RKO (cell line): ENCODE measurements around the gene HSF2BP.
"Not testable (repeated sequence)": the region's sequence is repeated elsewhere in the genome, so short reads cannot be mapped to it uniquely, and the experiment has no call there.

Experiments used
- DNase-seq: peaks from one replicate; pipeline ENCODE4 v3.0.0-alpha.2; 2016; ENCODE audit warnings: low spot score

HSF2BP gene

DNA sequence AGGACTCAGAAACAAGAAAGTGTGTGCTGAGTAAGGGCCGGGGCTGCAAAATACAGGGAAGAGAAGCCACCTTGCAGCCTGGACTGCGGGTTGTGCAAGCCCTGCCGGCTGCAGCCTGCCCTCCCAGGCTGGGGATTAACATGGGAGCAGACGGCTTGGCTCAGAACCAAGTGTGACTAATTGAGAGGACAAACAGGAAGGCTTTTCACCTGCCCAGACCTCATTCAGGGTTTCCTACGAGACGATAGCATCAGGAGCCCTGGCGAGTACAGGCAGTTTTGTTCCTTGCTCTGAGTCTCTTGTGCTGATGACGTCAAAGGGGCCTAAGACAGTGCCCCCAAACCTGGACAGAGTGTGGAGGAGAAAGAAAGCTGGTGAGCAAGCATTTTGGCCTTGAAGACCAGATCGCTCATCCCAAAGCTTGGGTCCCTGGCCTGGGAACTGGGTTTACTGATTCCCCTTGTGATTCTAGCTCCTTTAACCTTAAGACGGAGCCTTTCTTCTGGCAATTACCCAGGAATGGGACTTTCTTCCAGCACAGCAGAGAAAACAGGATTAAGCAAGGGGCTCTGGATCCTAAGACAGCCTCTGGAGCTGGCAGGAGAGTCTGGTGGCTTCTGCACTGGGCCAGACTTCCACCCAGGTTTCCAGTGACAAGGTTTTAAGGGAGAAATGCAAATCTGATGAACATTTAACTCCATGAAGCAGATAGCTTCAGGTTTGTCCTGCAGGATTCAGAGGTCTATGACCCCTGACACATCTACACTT lies 142.2 kb downstream of the HSF2BP start:
- not testable (repeated sequence) for DNase-seq

DNA sequence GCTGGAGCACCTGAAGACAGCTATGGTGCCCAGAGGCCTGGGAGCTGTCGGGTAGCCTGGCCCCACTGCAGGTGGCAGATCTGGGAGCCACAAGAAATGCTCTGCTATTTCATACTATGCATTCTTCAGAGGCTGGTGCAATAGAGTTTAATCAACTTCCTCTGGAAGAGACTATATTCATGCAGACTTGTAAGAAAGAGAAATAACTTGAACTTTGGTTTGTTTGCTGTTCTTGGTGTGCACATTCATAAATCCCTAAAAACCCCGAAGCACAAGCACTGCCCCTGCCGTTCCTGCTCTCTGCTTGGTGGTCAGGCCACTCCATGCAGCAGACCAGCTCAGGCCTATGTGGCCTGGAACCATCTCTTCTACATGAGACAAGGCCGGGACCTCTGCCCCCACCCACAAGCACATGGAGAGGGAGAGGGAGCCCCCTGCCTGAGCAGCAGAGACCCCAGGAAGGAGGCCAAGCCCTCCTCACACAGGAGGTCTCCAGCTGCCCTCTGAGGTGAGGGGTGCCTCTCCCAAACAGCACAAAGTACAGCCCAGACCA lies 142.9 kb downstream of the HSF2BP start:
- not testable (repeated sequence) for DNase-seq

DNA sequence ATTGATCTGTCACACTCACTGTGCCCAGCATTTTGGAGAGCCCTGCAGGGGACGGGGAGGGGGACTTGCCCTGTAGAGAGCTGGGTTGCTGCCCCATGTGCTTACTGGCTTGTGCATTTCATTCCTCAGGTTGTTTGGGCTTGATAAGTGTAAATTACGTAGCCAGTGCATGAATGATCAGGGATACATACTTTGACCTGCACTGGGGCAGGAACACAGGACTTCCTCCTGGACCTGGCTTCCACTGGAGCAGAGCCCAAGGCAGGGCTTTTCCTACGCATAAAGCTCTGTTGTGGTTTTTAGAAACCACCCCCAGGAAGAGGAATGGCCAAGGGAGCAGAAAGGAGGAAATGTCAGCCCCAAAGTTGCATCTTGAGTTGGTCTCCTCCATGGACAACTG lies 144.5 kb downstream of the HSF2BP start:
- DNase-seq = not testable (repeated sequence)

DNA sequence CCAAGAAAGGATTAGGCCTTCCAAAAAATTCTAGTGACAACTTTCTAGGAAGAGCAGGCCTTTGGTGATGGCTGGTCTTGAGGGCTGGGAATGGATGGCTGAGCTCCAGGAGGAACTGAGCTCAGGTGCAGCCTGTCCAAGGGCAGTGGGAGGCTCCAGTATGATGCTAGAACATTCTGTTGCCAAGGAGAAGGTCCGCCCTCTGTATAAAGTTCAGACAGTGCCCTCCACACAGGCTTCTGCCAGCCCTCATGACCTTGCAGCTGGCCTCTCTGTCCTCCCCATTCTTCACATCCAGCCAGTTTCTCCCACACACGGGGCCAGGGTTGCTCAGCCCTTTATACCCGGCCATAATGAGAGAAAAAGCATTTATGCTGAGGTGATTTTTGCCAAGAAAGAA lies 146.3 kb downstream of the HSF2BP start:
- DNase-seq = not testable (repeated sequence)

DNA sequence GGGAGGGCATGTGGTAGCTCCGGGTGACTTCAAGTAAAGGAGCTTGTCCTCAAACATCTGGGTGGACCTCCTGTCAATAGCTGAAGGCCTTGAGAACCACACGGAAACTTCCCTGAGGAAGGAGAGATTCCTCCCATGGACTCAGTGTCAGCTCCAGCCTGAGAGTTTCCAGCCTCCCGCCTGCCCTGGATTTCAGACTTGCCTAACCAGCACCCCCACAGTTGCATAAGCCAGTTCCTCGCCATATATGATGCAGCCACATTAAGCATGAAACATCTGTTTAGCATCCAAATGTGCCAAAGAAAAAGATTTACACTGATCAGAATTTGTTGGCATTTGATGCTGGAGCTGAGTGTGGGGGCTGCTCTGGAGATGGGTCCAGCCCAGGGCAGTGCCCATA lies 148.1 kb downstream of the HSF2BP start:
- DNase-seq = not testable (repeated sequence)

DNA sequence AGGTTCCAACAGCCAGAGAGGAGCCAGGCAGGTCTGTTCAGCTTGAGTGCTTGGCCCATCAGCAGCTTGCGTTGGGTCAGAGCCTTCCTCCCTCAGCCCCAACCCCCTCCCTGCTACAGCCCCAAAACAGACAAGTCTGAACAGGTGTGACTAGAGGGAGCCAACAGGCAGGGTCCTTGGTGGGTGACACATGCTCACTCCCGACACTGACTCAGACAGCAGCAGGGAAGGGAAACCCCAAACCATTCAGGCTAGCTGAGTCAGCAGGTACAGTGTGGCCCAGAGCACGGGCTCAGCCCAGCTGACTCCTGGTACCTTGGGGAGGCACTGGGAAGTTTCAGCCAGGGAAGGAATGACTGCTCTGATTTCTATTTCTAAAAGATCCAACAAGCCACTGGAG lies 148.6 kb downstream of the HSF2BP start:
- DNase-seq = not testable (repeated sequence)

DNA sequence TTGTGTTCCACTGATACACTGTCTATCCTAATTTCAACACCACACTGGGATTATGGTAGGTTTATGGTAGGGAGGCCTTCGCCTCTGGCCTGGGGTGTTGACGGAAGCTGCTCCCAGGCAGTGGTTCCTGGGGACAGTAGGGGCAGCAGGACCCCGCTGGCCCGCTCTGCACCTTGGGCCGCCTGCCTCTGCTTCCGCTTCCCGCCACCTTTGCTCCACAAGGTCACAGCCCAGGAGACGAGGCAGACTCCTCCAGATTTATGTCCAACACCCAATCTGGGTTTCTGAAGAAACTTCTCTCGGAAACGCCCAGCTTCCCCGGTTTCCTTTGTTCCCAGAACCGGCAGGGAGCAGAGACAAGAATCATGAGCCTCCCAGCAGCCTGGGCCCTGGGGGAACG lies 155.4 kb downstream of the HSF2BP start:
- not testable (repeated sequence) for DNase-seq

DNA sequence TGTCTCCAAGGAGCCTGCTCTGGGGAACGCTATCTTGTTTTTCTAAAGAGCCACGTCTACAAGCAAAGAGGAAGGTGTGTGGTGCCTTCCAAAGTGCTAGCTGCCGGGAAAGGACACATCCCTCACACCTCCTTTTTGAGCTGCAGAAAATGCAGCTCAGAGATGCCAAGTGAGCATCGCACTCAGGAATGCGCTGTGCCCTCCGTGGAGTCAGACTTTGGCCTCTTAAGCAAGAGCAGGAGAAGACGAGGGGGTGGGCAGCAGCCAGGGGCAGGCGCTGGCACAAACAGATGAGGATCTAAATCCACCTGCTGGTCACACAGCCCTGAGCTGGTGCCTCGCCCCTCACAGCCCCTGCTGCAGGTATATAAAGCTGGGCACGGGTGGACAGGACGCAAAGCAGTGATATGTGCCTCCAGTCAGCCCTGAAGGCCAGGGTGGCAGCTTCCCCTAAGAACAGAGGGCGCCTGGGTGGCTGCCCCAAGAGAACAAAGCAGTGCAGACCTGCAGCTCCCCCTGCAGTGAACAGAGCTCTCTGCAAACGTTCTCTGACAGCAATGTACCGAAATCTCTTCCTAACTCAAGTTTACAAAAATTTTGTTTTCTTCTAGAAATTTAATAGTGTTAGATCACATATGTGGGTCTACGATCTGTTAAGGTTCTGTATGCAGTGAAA lies 156.1 kb downstream of the HSF2BP start:
- DNase-seq = not testable (repeated sequence)

DNA sequence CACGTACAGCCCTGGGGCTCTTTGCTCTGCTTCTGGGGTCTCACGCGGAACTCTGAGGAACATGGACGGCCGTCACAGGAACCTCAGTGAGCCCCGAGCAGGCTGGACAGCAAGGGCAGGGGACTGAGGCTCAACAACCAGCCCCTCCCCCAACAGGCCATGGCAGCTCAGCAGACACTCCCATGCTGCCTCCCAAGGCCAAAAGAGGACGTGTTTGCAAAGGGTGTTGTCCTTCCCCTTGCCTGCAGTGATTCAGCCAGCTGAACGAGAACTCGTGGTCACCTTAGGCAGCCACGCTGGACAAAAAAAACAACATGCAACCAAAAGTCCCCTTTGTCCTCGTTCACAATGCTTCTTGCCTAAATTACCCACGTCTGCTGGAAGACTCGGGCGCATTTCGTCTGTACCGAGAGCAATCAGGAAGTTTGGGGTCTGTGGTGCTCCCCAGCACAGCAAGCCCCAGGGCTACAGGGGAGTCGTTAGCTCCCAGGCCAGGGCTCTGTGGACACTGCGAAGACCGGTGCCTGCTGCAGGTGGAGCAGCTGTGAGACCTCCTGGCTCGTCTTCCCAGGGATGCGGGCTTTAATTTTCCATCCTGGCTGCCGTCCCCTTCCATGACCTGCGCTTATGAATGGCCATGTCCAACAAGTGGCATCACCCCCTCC lies 156.7 kb downstream of the HSF2BP start:
- DNase-seq = not testable (repeated sequence)

DNA sequence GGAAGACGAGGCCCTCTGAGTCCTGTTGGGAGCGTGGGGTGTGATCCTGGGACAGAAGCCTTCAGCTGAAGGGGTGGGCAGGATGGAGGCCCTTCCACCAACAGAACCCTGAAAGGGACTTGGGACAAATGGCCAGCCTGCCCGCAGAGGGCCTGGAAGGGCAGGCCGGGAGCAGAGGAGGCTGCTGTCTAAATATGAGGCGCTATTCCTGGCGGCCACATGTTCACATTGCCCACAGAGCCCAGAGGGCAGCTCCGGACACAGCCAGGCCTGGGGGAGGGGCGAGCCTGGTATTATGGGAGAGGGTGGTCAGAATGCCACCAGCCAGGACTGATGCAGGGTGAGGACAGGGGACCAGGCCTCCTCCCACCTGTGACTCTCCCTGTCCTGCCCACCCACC lies 160.4 kb downstream of the HSF2BP start:
- DNase-seq = not testable (repeated sequence)

DNA sequence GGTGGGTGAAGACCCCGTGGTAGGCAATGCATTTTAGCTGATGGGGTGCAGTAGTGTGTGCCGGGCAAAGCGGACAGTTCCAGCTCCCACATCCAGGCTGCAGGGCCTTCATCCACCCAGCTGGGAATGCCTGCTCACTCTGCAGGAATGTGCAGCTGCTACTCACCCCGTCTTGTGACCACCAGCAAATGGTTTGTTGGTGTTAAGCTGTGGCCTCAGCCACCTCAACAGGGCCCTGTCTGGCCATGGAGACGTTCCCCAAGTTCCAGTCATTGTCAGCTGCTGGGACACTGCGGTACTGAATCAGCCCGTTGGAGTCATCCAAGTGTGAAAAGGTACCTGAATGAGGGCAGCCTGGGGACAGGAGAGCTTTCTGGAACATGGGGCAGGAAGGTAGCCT lies 161.2 kb downstream of the HSF2BP start:
- not testable (repeated sequence) for DNase-seq

DNA sequence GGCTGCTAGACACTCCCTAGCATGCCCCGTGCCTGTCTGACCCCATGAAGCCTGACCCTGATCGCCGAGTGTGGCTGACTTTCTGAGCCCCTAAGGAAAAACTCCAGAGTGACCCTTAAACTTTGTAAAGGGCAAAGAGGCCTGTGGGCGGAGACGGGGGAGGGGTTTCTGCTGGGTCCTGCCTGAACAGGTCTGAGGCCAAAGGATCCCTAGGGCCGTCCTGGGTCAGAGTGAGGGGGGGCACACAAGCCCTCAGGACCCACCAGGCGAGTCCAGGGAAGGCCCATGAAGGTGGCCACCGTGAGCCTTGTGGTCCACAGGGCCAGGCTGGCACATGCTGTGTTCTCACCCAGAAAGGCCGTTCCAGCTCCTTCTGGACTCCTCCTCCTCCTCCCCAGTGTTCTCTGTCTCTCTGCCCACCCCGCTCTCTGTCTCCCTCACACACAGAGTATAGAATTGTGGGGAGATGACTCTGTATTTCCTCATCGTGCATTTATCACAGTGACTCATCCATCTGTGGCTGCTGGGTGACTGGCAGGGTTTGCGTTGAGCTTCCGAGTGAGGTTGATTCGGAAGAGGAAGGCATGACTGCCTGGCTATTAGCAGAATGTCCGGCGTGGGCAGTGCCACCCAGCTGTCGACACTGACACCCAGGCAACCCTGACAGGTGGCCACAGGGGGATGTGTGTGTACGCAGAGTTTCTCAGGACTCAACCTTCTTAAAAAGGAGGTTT lies 164.8 kb downstream of the HSF2BP start:
- DNase-seq = not testable (repeated sequence)

DNA sequence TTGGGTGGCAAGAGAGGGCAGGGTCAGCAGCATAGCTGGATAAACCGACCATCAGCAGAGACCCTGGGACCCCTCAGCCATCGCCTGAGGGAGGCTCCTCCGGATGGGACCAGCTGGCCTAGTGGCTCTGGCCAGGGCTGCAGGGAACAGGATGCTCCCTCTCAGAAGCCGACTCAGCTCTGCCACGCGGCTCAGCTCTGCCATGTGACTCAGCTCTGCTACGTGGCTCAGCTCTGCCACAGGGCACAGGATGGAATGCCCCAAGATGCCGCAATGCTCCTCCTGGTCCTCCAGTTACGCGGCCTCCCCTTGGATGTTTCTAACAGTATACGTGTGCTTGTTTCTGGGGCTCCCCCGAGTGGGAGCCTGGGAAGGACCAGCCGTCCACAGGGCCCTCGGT lies 165.8 kb downstream of the HSF2BP start:
- not testable (repeated sequence) for DNase-seq

DNA sequence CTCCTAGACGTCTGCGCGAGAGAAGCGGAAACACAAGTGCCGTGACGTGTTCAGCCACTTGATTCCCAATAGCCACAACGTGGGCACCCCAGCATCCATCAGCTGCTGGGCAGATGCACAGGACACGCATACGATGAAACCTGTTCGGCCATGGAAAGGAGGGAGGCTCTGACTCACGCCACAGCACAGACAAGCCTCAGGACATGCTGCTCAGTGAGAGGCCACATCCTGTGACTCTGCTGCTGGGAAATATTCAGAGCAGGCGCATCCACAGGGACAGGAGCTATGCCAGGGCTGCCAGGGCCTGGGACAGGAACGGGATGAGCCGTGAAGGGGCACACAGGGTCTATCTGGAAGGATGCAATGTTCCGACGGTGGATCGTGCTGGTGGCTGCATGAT lies 171.1 kb downstream of the HSF2BP start:
- DNase-seq = not testable (repeated sequence)

DNA sequence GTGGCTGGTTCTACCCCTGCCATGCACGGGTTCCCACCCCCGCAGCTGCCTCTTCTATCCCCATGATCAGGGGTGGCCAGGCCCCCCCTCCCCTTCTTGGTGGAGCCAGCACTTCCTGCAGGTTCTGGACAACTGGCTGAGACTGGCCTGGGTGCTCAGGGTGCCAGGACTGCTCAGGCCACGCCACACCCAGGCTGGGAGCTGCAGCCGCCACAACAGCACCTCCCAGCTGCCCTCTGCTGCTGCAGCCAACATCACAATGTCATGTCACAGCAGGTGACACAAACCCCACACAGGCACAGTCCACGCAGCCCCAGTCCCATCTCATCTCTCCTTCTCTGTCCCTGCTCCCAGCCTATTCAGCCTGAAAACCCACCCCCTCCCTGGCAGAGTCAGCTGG lies 173.2 kb downstream of the HSF2BP start:
- DNase-seq = not testable (repeated sequence)

DNA sequence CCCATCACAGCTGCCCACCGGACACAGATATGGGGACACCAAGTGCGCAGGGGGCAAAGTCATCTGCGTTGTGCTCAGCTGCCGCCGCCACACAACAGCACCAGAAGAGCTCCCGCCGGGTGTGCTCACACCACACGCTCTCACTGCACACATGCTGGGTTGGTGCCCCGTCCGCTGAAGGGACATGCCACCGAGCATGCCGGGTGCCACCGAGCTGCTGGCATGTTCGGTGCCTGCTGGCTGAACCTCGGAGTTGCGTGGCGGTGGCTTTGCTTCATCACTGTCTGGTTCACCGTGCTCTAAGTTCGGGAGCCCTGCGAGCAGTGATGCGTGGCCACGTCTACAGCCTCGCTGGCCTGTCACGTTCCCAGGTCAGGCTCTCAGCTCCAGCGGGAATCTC lies 174.3 kb downstream of the HSF2BP start:
- not testable (repeated sequence) for DNase-seq

DNA sequence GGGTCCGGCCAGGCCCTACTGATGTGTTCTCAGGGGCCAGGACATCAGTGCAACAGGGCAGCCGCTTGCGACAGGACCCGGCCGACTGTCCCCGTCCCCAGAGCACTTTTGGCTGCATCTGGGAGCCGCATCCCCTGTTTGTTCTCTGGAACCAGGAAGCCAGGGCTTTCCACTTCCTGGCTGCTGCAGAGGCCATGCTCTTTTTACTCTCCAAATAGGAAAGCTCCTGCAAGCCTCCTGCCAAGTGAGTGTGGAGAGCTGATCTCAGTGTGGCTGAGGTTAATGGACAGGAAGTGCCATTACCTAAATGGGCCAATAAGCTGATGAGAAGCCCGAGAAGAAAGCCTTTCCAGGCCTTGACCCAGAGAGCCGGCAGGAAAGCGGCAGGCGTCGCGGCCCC lies 180.1 kb downstream of the HSF2BP start:
- DNase-seq = not testable (repeated sequence)
